Measurements from ENCODE around the gene CSF2.

Gene CSF2

GRCh38 chr5:132099076-132099748 is 25.6 kb downstream of the CSF2 start:
- Histone ChIP-seq H3K4me3 (replicated peaks; ENCODE audit: insufficient read depth, low read length) (no peak overlapping the region), H3K27me3 (ENCODE audit: insufficient read depth, poor library complexity, severe bottlenecking) (no peaks in the 10 kb centered on the region), H3K27ac (replicated peaks) (no peak overlapping the region)
- TF ChIP-seq POLR2AphosphoS5 (IDR thresholded peaks at IDR 0.05; ENCODE audit: low read depth) (no peak), REST (IDR thresholded peaks at IDR 0.05; ENCODE audit: insufficient replicate concordance, low read depth) (no peak)
- no peak for DNase-seq (ENCODE audit: low read depth in 1 of 2, low spot score in 1 of 2)

GRCh38 chr5:132099905-132100304 is 26.3 kb downstream of the CSF2 start:
- Histone ChIP-seq H3K27me3 (ENCODE audit: insufficient read depth, poor library complexity, severe bottlenecking) (no peaks in the 10 kb centered on the region), H3K4me3 (replicated peaks; ENCODE audit: insufficient read depth, low read length) (no peak overlapping the region), H3K27ac (replicated peaks) (no peak overlapping the region)
- DNase-seq (ENCODE audit: low read depth in 1 of 2, low spot score in 1 of 2), result no peak
- TF ChIP-seq GABPA (IDR thresholded peaks at IDR 0.05; ENCODE audit: low read depth), result no peak
- no peak for TF ChIP-seq POLR2AphosphoS5 (IDR thresholded peaks at IDR 0.05; ENCODE audit: low read depth)
- TF ChIP-seq SPI1 (IDR thresholded peaks at IDR 0.05; ENCODE audit: borderline replicate concordance, low read depth), result no peak

- peak in 1 of 2 experiments; percentile 29 for DNase-seq (ENCODE audit: low read depth in 1 of 2, low spot score in 1 of 2)
- TF ChIP-seq SPI1 (IDR thresholded peaks at IDR 0.05; ENCODE audit: borderline replicate concordance, low read depth), result peak; percentile 77; the same call in 1 of the 2 replicates
- TF ChIP-seq CTCF (IDR thresholded peaks at IDR 0.05; ENCODE audit: insufficient read depth, low read length), result no peak
- TF ChIP-seq POLR2AphosphoS5 (IDR thresholded peaks at IDR 0.05; ENCODE audit: low read depth), result no peak
- Histone ChIP-seq H3K27me3 (ENCODE audit: insufficient read depth, poor library complexity, severe bottlenecking) (no peaks in the 10 kb centered on the region), H3K27ac (replicated peaks) (no peak overlapping the region), H3K4me3 (replicated peaks; ENCODE audit: insufficient read depth, low read length) (no peak overlapping the region)
These were observed 27.2 kb downstream of the CSF2 start for GRCh38 chr5:132100672-132101261.

- no peak for DNase-seq (ENCODE audit: low read depth in 1 of 2, low spot score in 1 of 2)
- TF ChIP-seq POLR2AphosphoS5 (IDR thresholded peaks at IDR 0.05; ENCODE audit: low read depth) (no peak), CTCF (IDR thresholded peaks at IDR 0.05; ENCODE audit: insufficient read depth, low read length) (no peak), GABPA (IDR thresholded peaks at IDR 0.05; ENCODE audit: low read depth) (no peak), SPI1 (IDR thresholded peaks at IDR 0.05; ENCODE audit: borderline replicate concordance, low read depth) (no peak), REST (IDR thresholded peaks at IDR 0.05; ENCODE audit: insufficient replicate concordance, low read depth) (no peak)
- Histone ChIP-seq H3K27me3 (ENCODE audit: insufficient read depth, poor library complexity, severe bottlenecking) (no peaks in the 10 kb centered on the region), H3K27ac (replicated peaks) (no peak overlapping the region), H3K4me3 (replicated peaks; ENCODE audit: insufficient read depth, low read length) (no peak overlapping the region)
These were observed 27.8 kb downstream of the CSF2 start for GRCh38 chr5:132101385-132101880.

Data from HL-60 (cell line).